ENCODE data around the gene CCDC9B.
A peak's percentile ranks its signal among the peaks of the same experiment; 100 is the strongest.

The CCDC9B gene

GRCh38 chr15:40290918-40291574, 49.7 kb downstream of the CCDC9B start:
- no peak for DNase-seq (ENCODE audit: low read depth, low spot score)
- no peak for TF ChIP-seq CTCF (IDR thresholded peaks at IDR 0.05; ENCODE audit: insufficient read depth, low read length, missing control alignments)
- POLR2A ChIA-PET = interaction anchor here (0.6 kb wide), 1 partner anchor 705 kb away, joined by 3 read pairs; no protein-coding TSS in a partner anchor
- CTCF ChIA-PET = interaction anchor here (0.7 to 17.3 kb wide), 13 partner anchors 8 to 131 kb away, joined by 3 to 287 read pairs (median 5); partner anchors contain the start of genes ANKRD63, INAFM2 and PLCB2
- peak overlapping the region; percentile 45 for H3K4me3 ChIP-seq (ENCODE audit: low read depth, low read length)

DNA sequence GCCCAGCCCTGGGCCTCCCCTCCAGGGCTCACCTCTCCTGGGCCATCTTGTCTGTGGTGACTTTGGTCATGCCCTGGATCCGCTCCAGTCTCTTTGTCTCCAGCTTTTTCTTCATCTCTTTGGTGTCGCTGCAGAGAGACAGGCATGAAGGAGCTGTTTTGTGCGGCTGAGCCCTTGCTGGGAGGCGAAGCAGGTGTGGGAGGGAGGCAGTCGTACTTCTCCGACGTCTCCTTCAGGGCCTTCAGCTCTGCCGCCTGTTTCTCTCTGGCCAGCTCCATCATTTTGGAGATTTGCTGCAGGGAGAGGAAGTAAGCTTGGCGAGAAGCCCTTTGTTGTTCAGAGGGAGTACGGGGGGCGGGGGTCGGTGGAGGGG, 50.2 kb downstream of the CCDC9B start:
- H3K4me3 ChIP-seq (ENCODE audit: low read depth, low read length) = no peak overlapping the region
- CTCF ChIA-PET = interaction anchor here (0.7 to 17.3 kb wide), 13 partner anchors 9 to 186 kb away, joined by 3 to 287 read pairs (median 5); partner anchors contain the start of genes INAFM2 and PLCB2
- POLR2A ChIA-PET = interaction anchor here (0.6 kb wide), 1 partner anchor 705 kb away, joined by 3 read pairs; no protein-coding TSS in a partner anchor
- TF ChIP-seq CTCF (IDR thresholded peaks at IDR 0.05; ENCODE audit: insufficient read depth, low read length, missing control alignments) = no peak
- no peak for DNase-seq (ENCODE audit: low read depth, low spot score)

DNA sequence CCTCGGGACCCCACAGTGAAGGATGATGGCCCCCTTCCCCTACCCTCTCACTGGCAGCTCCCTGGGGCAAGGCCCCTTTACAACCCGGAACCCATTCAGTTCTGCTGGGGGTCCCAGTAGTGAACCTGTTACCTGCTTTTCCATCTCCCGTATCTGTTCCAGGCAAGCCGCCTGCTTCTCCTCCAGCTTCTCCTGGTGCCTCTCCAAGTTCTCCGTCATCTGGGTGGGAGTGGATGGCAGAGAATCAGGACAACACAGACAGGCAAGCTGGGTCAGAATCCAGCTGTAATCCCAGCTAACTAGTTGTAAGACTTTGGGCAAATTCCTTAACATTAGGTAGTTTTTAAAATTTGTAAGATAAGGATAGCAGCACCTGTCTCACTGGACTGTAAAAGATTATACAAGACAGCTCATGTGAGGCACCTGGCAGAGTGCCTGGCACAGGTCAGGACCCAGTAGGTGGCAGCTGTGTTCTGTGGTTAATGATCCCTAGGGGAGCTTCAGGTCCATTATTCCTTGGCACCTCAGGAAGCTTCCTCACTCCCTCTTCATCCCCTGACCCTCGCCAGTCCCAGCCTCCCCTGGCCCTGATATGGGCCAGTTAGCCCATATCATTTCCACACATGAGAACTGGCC, 51.5 kb downstream of the CCDC9B start:
- CTCF ChIA-PET = interaction anchor here (1.4 to 17.3 kb wide), 5 partner anchors 13 to 132 kb away, joined by 4 to 287 read pairs (median 28); partner anchors contain the start of genes INAFM2 and PLCB2
- no peak overlapping the region for H3K4me3 ChIP-seq (ENCODE audit: low read depth, low read length)
- no peak for DNase-seq (ENCODE audit: low read depth, low spot score)
- no peak for TF ChIP-seq CTCF (IDR thresholded peaks at IDR 0.05; ENCODE audit: insufficient read depth, low read length, missing control alignments)
- POLR2A ChIA-PET = no interaction called here

DNA sequence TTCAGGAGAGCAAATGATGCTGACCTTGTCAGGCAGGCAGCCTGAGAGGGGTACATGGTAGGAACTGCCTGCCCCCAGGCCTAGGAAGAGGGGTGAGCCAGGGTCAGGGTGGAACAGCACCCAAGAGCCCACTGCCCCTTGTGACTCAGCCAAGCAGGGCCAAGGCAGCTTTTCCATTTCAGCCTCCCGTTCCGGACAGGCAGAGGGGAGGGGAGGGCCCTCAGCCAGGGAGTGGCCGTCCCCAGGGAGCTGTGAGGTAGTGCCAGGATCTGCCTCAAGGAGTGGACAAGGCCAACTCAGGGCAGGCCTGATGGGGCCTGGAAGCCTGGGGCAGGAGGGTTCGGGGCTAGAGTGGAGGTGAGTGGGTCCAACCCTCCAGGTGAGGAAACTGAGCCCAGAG, 52.8 kb downstream of the CCDC9B start:
- ChIA-PET POLR2A (no interaction called here), CTCF (interaction anchor here (0.7 to 17.3 kb wide), 6 partner anchors 9 to 134 kb away, joined by 4 to 287 read pairs (median 18); partner anchors contain the start of genes INAFM2 and PLCB2)
- TF ChIP-seq CTCF (IDR thresholded peaks at IDR 0.05; ENCODE audit: insufficient read depth, low read length, missing control alignments) = no peak
- DNase-seq (ENCODE audit: low read depth, low spot score) = no peak
- H3K4me3 ChIP-seq (ENCODE audit: low read depth, low read length) = no peak overlapping the region

- ChIA-PET POLR2A (no interaction called here), CTCF (interaction anchor here (0.5 to 17.3 kb wide), 4 partner anchors 11 to 122 kb away, joined by 3 to 287 read pairs (median 120); partner anchors contain the start of genes INAFM2 and PLCB2)
- no peak for DNase-seq (ENCODE audit: low read depth, low spot score)
- TF ChIP-seq CTCF (IDR thresholded peaks at IDR 0.05; ENCODE audit: insufficient read depth, low read length, missing control alignments) = no peak
- H3K4me3 ChIP-seq (ENCODE audit: low read depth, low read length) = no peak overlapping the region
Observed at GRCh38 chr15:40287505-40287904, 53.2 kb downstream of the CCDC9B start.

DNA sequence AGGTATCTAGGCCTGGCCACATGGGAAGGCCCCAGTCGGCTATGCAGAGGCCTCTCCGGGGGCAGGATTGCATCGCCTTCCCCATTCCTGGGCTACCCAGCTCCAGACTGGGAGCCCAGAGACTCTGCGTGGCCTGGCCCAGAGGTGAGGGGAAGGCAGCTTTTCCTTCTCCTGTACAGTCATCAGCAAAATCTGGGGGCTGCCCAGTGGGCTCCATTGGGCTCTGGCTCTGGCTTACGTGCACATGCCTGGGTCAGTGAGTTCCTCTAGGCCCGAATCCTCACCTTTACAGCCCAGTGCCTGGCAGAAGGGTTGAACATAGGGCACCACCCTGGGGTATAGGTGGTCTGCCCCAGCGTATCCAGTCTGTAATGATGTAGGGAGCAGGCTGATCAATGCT, 53.9 kb downstream of the CCDC9B start:
- POLR2A ChIA-PET = no interaction called here
- H3K4me3 ChIP-seq (ENCODE audit: low read depth, low read length) = no peak overlapping the region
- DNase-seq (ENCODE audit: low read depth, low spot score) = no peak
- no peak for TF ChIP-seq CTCF (IDR thresholded peaks at IDR 0.05; ENCODE audit: insufficient read depth, low read length, missing control alignments)
- CTCF ChIA-PET = interaction anchor here (0.5 to 17.3 kb wide), 6 partner anchors 11 to 123 kb away, joined by 3 to 287 read pairs (median 22); partner anchors contain the start of genes INAFM2 and PLCB2

Data from AG04449 (cell line).